Hepatocyte (in vitro differentiated cells): ENCODE data around the gene EEF1A1. TPM values are rescaled to one million over a fixed set of nuclear protein-coding genes. Genes with fewer than 3 reads are reported as not detected.
"Not testable (repeated sequence)": the region's sequence is repeated elsewhere in the genome, so short reads cannot be mapped to it uniquely, and the experiment has no call there.

Source experiments
- DNase-seq: peaks from one replicate; pipeline ENCODE4 v3.0.0-alpha.2; 2016; ENCODE audit warnings: low spot score
- H2AFZ ChIP-seq: fragments of 200-600 bp; sonication (generic); 2 replicates; pipeline ENCODE4 v1.6.0; 2016; ENCODE audit warnings: antibody characterized with exemption, mild to moderate bottlenecking
- H3K27ac ChIP-seq: fragments of 200-600 bp; sonication (generic); 2 replicates; pipeline ENCODE4 v1.5.1; 2016; ENCODE audit warnings: mild to moderate bottlenecking
- H3K27me3 ChIP-seq: fragments of 200-600 bp; sonication (generic); 2 replicates; pipeline ENCODE4 v1.6.1; 2016
- H3K36me3 ChIP-seq: fragments of 200-600 bp; sonication (generic); replicated peaks from 2 replicates; pipeline ENCODE4 v1.5.1; 2016; ENCODE audit warnings: low read depth; ENCODE audit not compliant: insufficient read depth
- H3K4me1 ChIP-seq: fragments of 200-600 bp; sonication (generic); 2 replicates; pipeline ENCODE4 v1.5.1; 2016; ENCODE audit warnings: mild to moderate bottlenecking, moderate library complexity; ENCODE audit not compliant: insufficient read depth
- H3K4me2 ChIP-seq: fragments of 200-600 bp; sonication (generic); 2 replicates; pipeline ENCODE4 v1.6.0; 2016
- H3K4me3 ChIP-seq: fragments of 200-600 bp; sonication (generic); 2 replicates; pipeline ENCODE4 v1.5.1; 2016; ENCODE audit warnings: mild to moderate bottlenecking
- H3K79me2 ChIP-seq: fragments of 200-600 bp; sonication (generic); 2 replicates; pipeline ENCODE4 v1.6.0; 2017; ENCODE audit warnings: mild to moderate bottlenecking
- H3K9me2 ChIP-seq: fragments of 200-600 bp; sonication (generic); replicated peaks from 2 replicates; pipeline ENCODE4 v1.6.0; 2017; ENCODE audit warnings: mild to moderate bottlenecking; ENCODE audit not compliant: insufficient read depth
- H3K9me3 ChIP-seq: fragments of 200-600 bp; sonication (generic); 2 replicates; pipeline ENCODE4 v1.5.1; 2016; ENCODE audit warnings: low read depth, mild to moderate bottlenecking
- H4K20me1 ChIP-seq: fragments of 200-600 bp; sonication (generic); 2 replicates; pipeline ENCODE4 v1.6.0; 2016; ENCODE audit warnings: mild to moderate bottlenecking; ENCODE audit not compliant: insufficient read depth, poor library complexity, severe bottlenecking
- CTCF ChIP-seq: fragments of 200-600 bp; sonication (generic); IDR thresholded peaks from 2 replicates; pipeline ENCODE4 v1.5.1; 2016; ENCODE audit warnings: antibody characterized with exemption, mild to moderate bottlenecking; ENCODE audit not compliant: poor library complexity
- EZH2 ChIP-seq: fragments of 200-600 bp; sonication (generic); IDR thresholded peaks from 2 replicates; pipeline ENCODE4 v1.6.1; 2016; ENCODE audit warnings: antibody characterized with exemption, mild to moderate bottlenecking, borderline replicate concordance
- EZH2phosphoT487 ChIP-seq: fragments of 200-600 bp; sonication (generic); IDR thresholded peaks from one replicate; pipeline ENCODE4 v1.6.1; 2018; ENCODE audit warnings: antibody characterized with exemption, mild to moderate bottlenecking, low read depth, moderate library complexity; ENCODE audit not compliant: unreplicated experiment, severe bottlenecking
- WGBS: methylation state at CpG from one replicate; pipeline ENCODE4 v1.1.6; 2016; ENCODE audit warnings: low lambda C conversion rate; ENCODE audit errors: missing lambda C conversion rate; 5-methylcytosine and 5-hydroxymethylcytosine counted together
- polyA plus RNA-seq: library from polyadenylated mRNA; unstranded; fragments of >200 nt; fragmentation: Nextera tagmentation; extraction: Ambion mirVana; gene quantifications from 2 replicates; pipeline ENCODE4 v1.2.1, GENCODE V29; 2016
- total RNA-seq: library from RNA; depleted of rRNA; stranded (reverse); fragments of >200 nt; gene quantifications from 2 replicates; pipeline ENCODE4 v1.2.3, GENCODE V29; 2014

The EEF1A1 gene
- total RNA-seq (11,226 and 12,699 TPM in 2 replicates), polyA plus RNA-seq (2,468 and 2,627 TPM in 2 replicates)

DNA sequence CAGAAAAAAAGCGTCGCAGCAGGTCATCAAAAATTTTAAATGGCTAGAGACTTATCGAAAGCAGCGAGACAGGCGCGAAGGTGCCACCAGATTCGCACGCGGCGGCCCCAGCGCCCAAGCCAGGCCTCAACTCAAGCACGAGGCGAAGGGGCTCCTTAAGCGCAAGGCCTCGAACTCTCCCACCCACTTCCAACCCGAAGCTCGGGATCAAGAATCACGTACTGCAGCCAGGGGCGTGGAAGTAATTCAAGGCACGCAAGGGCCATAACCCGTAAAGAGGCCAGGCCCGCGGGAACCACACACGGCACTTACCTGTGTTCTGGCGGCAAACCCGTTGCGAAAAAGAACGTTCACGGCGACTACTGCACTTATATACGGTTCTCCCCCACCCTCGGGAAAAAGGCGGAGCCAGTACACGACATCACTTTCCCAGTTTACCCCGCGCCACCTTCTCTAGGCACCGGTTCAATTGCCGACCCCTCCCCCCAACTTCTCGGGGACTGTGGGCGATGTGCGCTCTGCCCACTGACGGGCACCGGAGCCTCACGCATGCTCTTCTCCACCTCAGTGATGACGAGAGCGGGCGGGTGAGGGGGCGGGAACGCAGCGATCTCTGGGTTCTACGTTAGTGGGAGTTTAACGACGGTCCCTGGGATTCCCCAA lies at the start of gene EEF1A1:
TSS of gene EEF1A1 (minus strand) at position 345 of the 663 bp plus-strand sequence. CDS start 1,006 bp downstream, outside the sequence.
- peaks cover 34% of the 10 kb centered on the region for H4K20me1 ChIP-seq
- H3K79me2 ChIP-seq: peaks cover 29% of the 10 kb centered on the region
- WGBS: under 1% methylated on average over 52 of the region's 53 CpGs
- H3K27ac ChIP-seq: peak within 1 kb of the TSS; percentile 99
- H3K27me3 ChIP-seq: no peaks in the 10 kb centered on the region
- peaks cover 22% of the 10 kb centered on the region for H3K4me1 ChIP-seq
- H2AFZ ChIP-seq: peak within 1 kb of the TSS; percentile 38
- H3K4me3 ChIP-seq: peak within 1 kb of the TSS; percentile 58
- no peaks in the 10 kb centered on the region for H3K36me3 ChIP-seq
- TF ChIP-seq CTCF: no peak
- peak; percentile 41 for TF ChIP-seq EZH2phosphoT487
- peak; percentile 100 for DNase-seq
- H3K4me2 ChIP-seq: peak within 1 kb of the TSS; percentile 77
- H3K9me2 ChIP-seq: no peaks in the 10 kb centered on the region
- no peaks in the 10 kb centered on the region for H3K9me3 ChIP-seq

GRCh38 chr6:73569121-73569520 lies 48.3 kb upstream of the EEF1A1 start:
- Histone ChIP-seq H3K4me3 (no peak overlapping the region), H3K4me1 (peaks cover 8% of the 10 kb centered on the region), H3K27ac (no peak overlapping the region), H4K20me1 (no peaks in the 10 kb centered on the region), H3K9me2 (no peaks in the 10 kb centered on the region), H3K27me3 (no peaks in the 10 kb centered on the region), H2AFZ (no peak overlapping the region), H3K79me2 (no peaks in the 10 kb centered on the region), H3K36me3 (no peaks in the 10 kb centered on the region), H3K4me2 (no peak overlapping the region), H3K9me3 (no peaks in the 10 kb centered on the region)
- DNase-seq: no peak
- no peak for TF ChIP-seq EZH2
- TF ChIP-seq CTCF: no peak
- no peak for TF ChIP-seq EZH2phosphoT487
- 79% methylated on average over 5 of the region's 5 CpGs for WGBS

DNA sequence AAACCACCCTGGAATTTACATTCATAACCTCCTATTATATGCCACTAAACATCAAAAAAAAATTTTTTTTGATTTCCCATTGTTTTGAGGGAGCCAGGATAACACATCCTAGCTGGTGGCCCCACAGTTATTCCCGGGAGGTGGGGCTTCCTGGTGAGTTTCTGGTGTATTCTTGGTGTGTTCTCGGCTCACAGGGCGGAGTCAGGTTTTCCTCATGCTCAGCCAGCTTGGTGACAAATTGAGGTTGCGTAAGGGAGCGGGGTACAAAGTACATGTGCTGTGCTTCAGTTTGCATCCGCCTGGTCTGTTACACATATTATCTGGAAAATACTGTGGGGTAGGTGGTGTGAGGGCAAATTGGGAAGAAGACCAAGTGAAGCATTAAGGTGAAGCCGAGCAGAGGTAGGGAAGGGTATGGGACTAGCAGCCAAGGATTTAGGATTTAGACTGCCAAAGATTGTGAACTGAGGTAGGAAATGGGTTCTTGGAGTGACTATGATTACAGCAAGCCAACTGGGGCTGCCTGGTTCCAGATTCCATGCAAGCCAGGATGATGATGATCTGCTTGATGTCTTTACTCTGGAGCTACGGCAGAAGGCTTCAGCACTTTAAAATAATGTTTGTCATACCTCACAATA lies 46.2 kb upstream of the EEF1A1 start:
- H3K4me2 ChIP-seq: peak overlapping the region; percentile 52
- no peaks in the 10 kb centered on the region for H3K9me2 ChIP-seq
- WGBS: 73% methylated on average over 8 of the region's 8 CpGs
- no peaks in the 10 kb centered on the region for H3K9me3 ChIP-seq
- DNase-seq: peak; percentile 88
- H3K4me1 ChIP-seq: peaks cover 8% of the 10 kb centered on the region
- no peaks in the 10 kb centered on the region for H3K27me3 ChIP-seq
- H2AFZ ChIP-seq: no peak overlapping the region
- no peak overlapping the region for H3K4me3 ChIP-seq
- H3K27ac ChIP-seq: peak overlapping the region; percentile 86
- TF ChIP-seq EZH2phosphoT487 (no peak), EZH2 (no peak)
- H3K36me3 ChIP-seq: no peaks in the 10 kb centered on the region
- H3K79me2 ChIP-seq: no peaks in the 10 kb centered on the region
- H4K20me1 ChIP-seq: no peaks in the 10 kb centered on the region

- not testable (repeated sequence) for H3K36me3 ChIP-seq, H3K4me1 ChIP-seq
Observed at GRCh38 chr6:73566486-73566871, 45.6 kb upstream of the EEF1A1 start.

More at GRCh38 chr6:73566486-73566871, 45.6 kb upstream of the EEF1A1 start:
- H4K20me1 ChIP-seq, H3K9me2 ChIP-seq, H3K27me3 ChIP-seq, H3K4me3 ChIP-seq, DNase-seq, H2AFZ ChIP-seq, H3K79me2 ChIP-seq, H3K9me3 ChIP-seq: not testable (repeated sequence)
- 90% methylated on average over 2 of the region's 2 CpGs for WGBS
- Histone ChIP-seq H3K27ac (peak overlapping the region; percentile 86), H3K4me2 (peak overlapping the region; percentile 50)
